SU-DHL-6 (cell line): ENCODE data around the gene WWC1.

Experiments
- EZH2phosphoT487 ChIP-seq: fragments of 200-600 bp; sonication (generic), shearing (Covaris generic); conservative IDR thresholded peaks from 2 replicates; pipeline ENCODE4 v1.6.1; 2018; ENCODE audit warnings: mild to moderate bottlenecking, antibody characterized with exemption, low read length, moderate library complexity, mixed read lengths
- TF ChIP-seq, protein P1 (sequence below): fragments of 200-600 bp; sonication (generic); IDR thresholded peaks from one replicate; pipeline ENCODE4 v1.5.1; 2017; ENCODE audit warnings: antibody characterized with exemption, mild to moderate bottlenecking, low read length, moderate library complexity; ENCODE audit not compliant: insufficient read depth, poor library complexity, severe bottlenecking

DNA sequence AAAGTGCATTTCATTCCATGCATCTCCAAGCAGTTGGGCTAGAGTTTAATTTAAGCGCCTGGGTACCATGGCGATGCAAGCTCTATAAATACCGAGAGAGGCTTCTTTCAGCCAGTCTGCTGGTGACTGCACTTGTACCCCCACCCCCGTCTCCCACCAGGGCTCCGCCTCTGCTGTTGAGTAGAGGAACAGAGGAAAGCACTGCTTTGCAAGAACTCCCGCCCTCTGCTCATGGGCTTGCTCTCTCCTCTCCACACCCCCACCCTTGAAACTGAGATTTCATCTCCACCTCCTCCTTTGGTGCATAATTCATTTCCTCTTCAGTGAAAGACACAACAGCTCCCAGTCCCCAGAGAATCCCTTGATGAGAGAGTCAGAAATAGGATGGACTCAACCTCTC lies 5.1 kb upstream of the WWC1 start:
- TF ChIP-seq, protein P1, sequence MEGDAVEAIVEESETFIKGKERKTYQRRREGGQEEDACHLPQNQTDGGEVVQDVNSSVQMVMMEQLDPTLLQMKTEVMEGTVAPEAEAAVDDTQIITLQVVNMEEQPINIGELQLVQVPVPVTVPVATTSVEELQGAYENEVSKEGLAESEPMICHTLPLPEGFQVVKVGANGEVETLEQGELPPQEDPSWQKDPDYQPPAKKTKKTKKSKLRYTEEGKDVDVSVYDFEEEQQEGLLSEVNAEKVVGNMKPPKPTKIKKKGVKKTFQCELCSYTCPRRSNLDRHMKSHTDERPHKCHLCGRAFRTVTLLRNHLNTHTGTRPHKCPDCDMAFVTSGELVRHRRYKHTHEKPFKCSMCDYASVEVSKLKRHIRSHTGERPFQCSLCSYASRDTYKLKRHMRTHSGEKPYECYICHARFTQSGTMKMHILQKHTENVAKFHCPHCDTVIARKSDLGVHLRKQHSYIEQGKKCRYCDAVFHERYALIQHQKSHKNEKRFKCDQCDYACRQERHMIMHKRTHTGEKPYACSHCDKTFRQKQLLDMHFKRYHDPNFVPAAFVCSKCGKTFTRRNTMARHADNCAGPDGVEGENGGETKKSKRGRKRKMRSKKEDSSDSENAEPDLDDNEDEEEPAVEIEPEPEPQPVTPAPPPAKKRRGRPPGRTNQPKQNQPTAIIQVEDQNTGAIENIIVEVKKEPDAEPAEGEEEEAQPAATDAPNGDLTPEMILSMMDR: no peak
- no peak for TF ChIP-seq EZH2phosphoT487
